DMS53 treated with DMSO at 0.1 percent for 48 hours (cell line): Measurements from ENCODE around the gene ZNF101.
"Not testable (repeated sequence)": the region's sequence is repeated elsewhere in the genome, so short reads cannot be mapped to it uniquely, and the experiment has no call there.

Source experiments
- DNase-seq: peaks from one replicate; lab custom pipeline; 2025; ENCODE audit not compliant: unreplicated experiment; lab: John Stamatoyannopoulos, UW

The ZNF101 gene

GRCh38 chr19:19659646-19660245, 8.9 kb upstream of the ZNF101 start:
- DNase-seq: no peak

- DNase-seq: no peak
These were observed 7.4 kb upstream of the ZNF101 start for GRCh38 chr19:19661141-19661674.

- no peak for DNase-seq
These were observed 6.9 kb upstream of the ZNF101 start for GRCh38 chr19:19661675-19662251.

- DNase-seq: no peak
These were observed 6.3 kb upstream of the ZNF101 start for GRCh38 chr19:19662344-19662743.

- DNase-seq: no peak
These were observed 5.8 kb upstream of the ZNF101 start for GRCh38 chr19:19662871-19663255.

GRCh38 chr19:19663256-19664120, 5.2 kb upstream of the ZNF101 start, which contains the start of gene ATP13A1:
TSS of gene ATP13A1 (minus strand) at chr19:19663676. CDS start at chr19:19663666, 10 bp downstream.
- peak; percentile 89 for DNase-seq

- not testable (repeated sequence) for DNase-seq
These were observed 3.2 kb upstream of the ZNF101 start for GRCh38 chr19:19665420-19665948.

- no peak for DNase-seq
These were observed 1.5 kb downstream of the ZNF101 start for GRCh38 chr19:19670070-19670551.

GRCh38 chr19:19672816-19673215, 4.2 kb downstream of the ZNF101 start:
- DNase-seq: no peak

- DNase-seq: no peak
These were observed 5.7 kb downstream of the ZNF101 start for GRCh38 chr19:19674315-19674714.

GRCh38 chr19:19677579-19677978, 8.9 kb downstream of the ZNF101 start:
- DNase-seq: no peak

- no peak for DNase-seq
These were observed 10.8 kb downstream of the ZNF101 start for GRCh38 chr19:19679176-19680073.

GRCh38 chr19:19686119-19686518, 17.5 kb downstream of the ZNF101 start:
- DNase-seq: not testable (repeated sequence)

GRCh38 chr19:19686580-19686979, 17.9 kb downstream of the ZNF101 start:
- no peak for DNase-seq

- DNase-seq: no peak
These were observed 18.5 kb downstream of the ZNF101 start for GRCh38 chr19:19687090-19687489.

GRCh38 chr19:19689023-19689422, 20.4 kb downstream of the ZNF101 start:
- not testable (repeated sequence) for DNase-seq

GRCh38 chr19:19691683-19692082, 23.0 kb downstream of the ZNF101 start:
- no peak for DNase-seq

GRCh38 chr19:19696386-19696785, 27.7 kb downstream of the ZNF101 start:
- DNase-seq: no peak

GRCh38 chr19:19697589-19697988, 28.9 kb downstream of the ZNF101 start:
- no peak for DNase-seq

GRCh38 chr19:19700493-19700892, 31.9 kb downstream of the ZNF101 start:
- DNase-seq: not testable (repeated sequence)
